ENCODE results near the gene ALX4.

DNA sequence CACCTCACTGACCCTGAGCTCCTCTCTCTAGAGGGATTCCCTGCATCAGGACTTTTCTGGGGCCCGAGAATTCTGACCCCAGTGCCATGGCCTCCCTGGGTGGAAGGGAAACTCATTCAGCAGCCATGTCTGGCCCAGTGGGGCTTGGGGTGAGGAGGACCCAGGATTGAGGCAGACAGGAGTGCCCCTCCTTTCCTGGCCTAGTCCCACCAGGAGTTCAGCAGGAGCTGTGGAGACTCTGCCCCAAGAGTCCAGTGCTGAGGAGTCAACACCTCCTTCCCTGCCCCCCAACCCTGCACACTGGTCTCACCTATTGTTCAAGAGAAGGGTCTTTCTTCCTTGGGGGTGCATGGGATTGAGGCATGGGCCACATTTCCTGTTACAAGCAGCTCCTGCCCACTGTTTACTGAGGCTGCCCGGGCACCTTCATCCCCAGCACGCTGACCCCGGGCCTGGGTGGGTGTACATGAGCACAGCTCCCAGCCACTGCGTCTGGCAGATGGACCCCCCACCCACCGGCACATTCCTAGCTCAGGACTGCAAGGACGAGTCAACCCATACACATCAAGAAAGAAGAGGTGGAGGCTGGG, 33.9 kb downstream of the ALX4 start:
- no peak for TF ChIP-seq ZNF175 (tag by site-specific recombination; IDR thresholded peaks at IDR 0.05)
- no peak for TF ChIP-seq CTCF (tag by site-specific recombination; IDR thresholded peaks at IDR 0.05)
- no peak for TF ChIP-seq ZBTB21 (tag by site-specific recombination; IDR thresholded peaks at IDR 0.05)
- no peak for TF ChIP-seq ZFP3 (tag by site-specific recombination; IDR thresholded peaks at IDR 0.05; ENCODE audit: low read depth)
- no peak for TF ChIP-seq RBAK (tag by site-specific recombination; IDR thresholded peaks at IDR 0.05)
- no peak for TF ChIP-seq SCRT1 (tag by site-specific recombination; IDR thresholded peaks at IDR 0.05; ENCODE audit: borderline replicate concordance)
